ENCODE results near the gene PAK1IP1. TPM values are rescaled to one million over a fixed set of nuclear protein-coding genes. Genes with fewer than 3 reads are reported as not detected.
"Not testable (repeated sequence)": the region's sequence is repeated elsewhere in the genome, so short reads cannot be mapped to it uniquely, and the experiment has no call there.

Gene PAK1IP1
- total RNA-seq, 2 experiments from 2014 or later, result 34.2 to 35.5 TPM

GRCh38 chr6:10719296-10719963, 24.7 kb downstream of the PAK1IP1 start:
- peak overlapping the region; percentile 88 for H3K27ac Mint-ChIP-seq
- no peak for TF ChIP-seq CTCF (IDR thresholded peaks at IDR 0.05)
- H3K4me3 Mint-ChIP-seq, result peak overlapping the region; percentile 91
- peaks cover 17% of the 10 kb centered on the region for H3K9me3 Mint-ChIP-seq
- DNase-seq (peak; percentile 75), ATAC-seq (peak; percentile 19)
- intact Hi-C loops (cut with micrococcal nuclease), result no loop called here
- H3K36me3 Mint-ChIP-seq (ENCODE audit: low read depth), result peaks cover 11% of the 10 kb centered on the region
- H3K27me3 Mint-ChIP-seq, result no peaks in the 10 kb centered on the region
- POLR2A ChIA-PET, result interaction anchor here (0.8 to 1.8 kb wide), 5 partner anchors 9 to 191 kb away, joined by 3 to 11 read pairs (median 3); partner anchors contain the start of genes C6orf52 and PAK1IP1
- peaks cover 31% of the 10 kb centered on the region for H3K4me1 Mint-ChIP-seq (ENCODE audit: low read depth)
- CTCF ChIA-PET, result interaction anchor here (0.7 to 1.6 kb wide), 4 partner anchors 9 to 241 kb away, joined by 3 to 7 read pairs (median 4); partner anchors contain the start of genes C6orf52 and PAK1IP1

GRCh38 chr6:10719964-10720264, 25.1 kb downstream of the PAK1IP1 start:
- ChIA-PET POLR2A (interaction anchor here (1.0 to 1.8 kb wide), 4 partner anchors 9 to 29 kb away, joined by 3 to 11 read pairs (median 3); partner anchors contain the start of genes C6orf52 and PAK1IP1), CTCF (interaction anchor here (0.7 to 1.6 kb wide), 4 partner anchors 9 to 241 kb away, joined by 3 to 7 read pairs (median 4); partner anchors contain the start of genes C6orf52 and PAK1IP1)
- Mint-ChIP-seq H3K27ac (peak overlapping the region; percentile 88), H3K36me3 (ENCODE audit: low read depth) (peaks cover 11% of the 10 kb centered on the region), H3K27me3 (no peaks in the 10 kb centered on the region), H3K4me1 (ENCODE audit: low read depth) (peaks cover 34% of the 10 kb centered on the region), H3K4me3 (peak overlapping the region; percentile 91), H3K9me3 (peaks cover 17% of the 10 kb centered on the region)
- no peak for TF ChIP-seq CTCF (IDR thresholded peaks at IDR 0.05)
- ATAC-seq, result no peak
- intact Hi-C loops (cut with micrococcal nuclease), result no loop called here
- DNase-seq, result no peak

- peaks cover 39% of the 10 kb centered on the region for H3K4me1 Mint-ChIP-seq (ENCODE audit: low read depth)
- intact Hi-C loops (cut with micrococcal nuclease), result no loop called here
These were observed 25.6 kb downstream of the PAK1IP1 start for GRCh38 chr6:10720265-10720959.

GRCh38 chr6:10720960-10721849, 26.4 kb downstream of the PAK1IP1 start:
- H3K27me3 Mint-ChIP-seq; ATAC-seq; intact Hi-C loops (cut with micrococcal nuclease): not testable (repeated sequence)
- CTCF ChIA-PET, result interaction anchor here (0.8 to 2.4 kb wide), 2 partner anchors 14 to 211 kb away, joined by 3 to 6 read pairs; no protein-coding TSS in a partner anchor
- Mint-ChIP-seq H3K9me3 (peaks cover 17% of the 10 kb centered on the region), H3K27ac (peak overlapping the region; percentile 92), H3K36me3 (ENCODE audit: low read depth) (peaks cover 20% of the 10 kb centered on the region), H3K4me1 (ENCODE audit: low read depth) (peaks cover 41% of the 10 kb centered on the region), H3K4me3 (peak overlapping the region; percentile 91)
- POLR2A ChIA-PET, result interaction anchor here (0.7 to 2.8 kb wide), 6 partner anchors 10 to 117 kb away, joined by 3 to 21 read pairs (median 4); partner anchors contain the start of genes C6orf52, MAK and PAK1IP1
- DNase-seq, result peak; percentile 55

More at GRCh38 chr6:10720265-10720959, 25.6 kb downstream of the PAK1IP1 start:
- CTCF ChIA-PET, result interaction anchor here (1.2 to 2.4 kb wide), 3 partner anchors 9 to 210 kb away, joined by 4 to 7 read pairs (median 6); partner anchors contain the start of genes C6orf52 and PAK1IP1
- H3K36me3 Mint-ChIP-seq (ENCODE audit: low read depth), result peaks cover 13% of the 10 kb centered on the region
- H3K4me3 Mint-ChIP-seq, result peak overlapping the region; percentile 91
- peak; percentile 21 for ATAC-seq
- peak overlapping the region; percentile 92 for H3K27ac Mint-ChIP-seq
- DNase-seq, result peak; percentile 60
- POLR2A ChIA-PET, result interaction anchor here (1.0 to 2.8 kb wide), 5 partner anchors 9 to 25 kb away, joined by 3 to 21 read pairs (median 3); partner anchors contain the start of genes C6orf52 and PAK1IP1
- no peaks in the 10 kb centered on the region for H3K27me3 Mint-ChIP-seq
- H3K9me3 Mint-ChIP-seq, result peaks cover 17% of the 10 kb centered on the region
- no peak for TF ChIP-seq CTCF (IDR thresholded peaks at IDR 0.05)
